Uterus (tissue), 4 donors: ENCODE results near the gene TSPAN13. TPM values are rescaled to one million over a fixed set of nuclear protein-coding genes. Genes with fewer than 3 reads are reported as not detected.

Experiments used
- DNase-seq, 2 donors: peaks; one replicate each; pipeline ENCODE4 v3.0.0-alpha.2; 2019 to 2020
- H3K27ac ChIP-seq, 2 donors: fragments of 200-600 bp; sonication (generic); 1 replicate in 1 of 2; 2 replicates in 1 of 2; pipeline ENCODE4 v1.5.1; 2016 to 2018
- H3K27me3 ChIP-seq, 2 donors: fragments of 200-600 bp; sonication (generic); one replicate each; pipeline ENCODE4 v1.5.1; 2018 to 2019; ENCODE audit warnings: control low read depth in 1 of 2
- H3K36me3 ChIP-seq, 2 donors: fragments of 200-600 bp; sonication (generic); one replicate each; pipeline ENCODE4 v1.5.1; 2019; ENCODE audit warnings: control low read depth in 1 of 2
- H3K4me1 ChIP-seq, 2 donors: fragments of 200-600 bp; sonication (generic); one replicate each; pipeline ENCODE4 v1.5.1; 2018 to 2019; ENCODE audit warnings: control low read depth in 1 of 2
- H3K4me3 ChIP-seq, 2 donors: fragments of 200-600 bp; sonication (generic); 1 replicate in 1 of 2; 2 replicates in 1 of 2; pipeline ENCODE4 v1.5.1; 2018 to 2019; ENCODE audit warnings: mild to moderate bottlenecking in 1 of 2
- H3K9me3 ChIP-seq, 2 donors: fragments of 200-600 bp; sonication (generic); one replicate each; pipeline ENCODE4 v1.5.1; 2019; ENCODE audit warnings: control low read depth in 1 of 2
- POLR2A ChIP-seq, 2 donors: fragments of 450-650 bp; IDR thresholded peaks; one replicate each; pipeline ENCODE4 v1.6.1; 2016; ENCODE audit warnings: antibody characterized with exemption in 2 of 2, mild to moderate bottlenecking in 1 of 2, moderate library complexity in 1 of 2
- intact Hi-C: fragments of 100-400 bp; cut with DNase I; formaldehyde crosslinking; loops from one replicate; pipeline ENCODE4 v1.15.1; 2023; ENCODE audit warnings: low total_unique reads
- total RNA-seq, 4 donors: library from RNA; depleted of rRNA in 3 of 4; stranded (reverse); fragments of >200 nt in 3 of 4; gene quantifications; one replicate each; pipeline versions ENCODE4 v1.1.0 to v1.2.4, GENCODE V29; 2014 to 2023
- TF ChIP-seq, protein P1 (sequence below), 4 experiments: fragments of 200-600 bp in 2 of 4; fragments of 450-650 bp in 2 of 4; sonication (generic) in 2 of 4; IDR thresholded peaks; one replicate each; pipeline ENCODE4 v1.5.1; 2016 to 2019; ENCODE audit warnings: antibody characterized with exemption in 4 of 4, mild to moderate bottlenecking in 2 of 4, moderate library complexity in 1 of 4
- donor health status: DM: yes; HTN: yes; CAD: no.

TSPAN13 gene
- total RNA-seq, 4 donors from 2014 or later: 4.9 to 19.1 (median 13.2) TPM

DNA sequence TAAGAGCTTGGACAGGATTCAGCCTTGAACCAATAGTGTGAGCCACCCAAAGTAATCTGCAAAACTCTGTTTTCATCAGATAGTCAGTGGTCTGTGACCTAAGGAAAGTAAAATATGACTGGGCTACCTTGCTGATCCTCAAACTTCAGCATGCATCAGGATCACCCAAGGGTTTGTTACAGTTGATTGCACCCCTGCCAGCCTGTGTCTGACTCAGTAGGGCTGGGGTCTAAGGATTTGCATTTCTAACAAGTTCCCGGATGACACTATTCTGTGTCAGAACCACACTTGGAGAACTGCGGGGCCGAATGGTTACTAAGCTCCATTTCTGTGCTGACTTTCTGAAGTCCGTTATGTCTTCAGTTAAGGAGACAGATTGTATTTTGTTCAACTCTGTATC lies 40.6 kb upstream of the TSPAN13 start:
- no peaks in the 10 kb centered on the region for H3K27me3 ChIP-seq
- intact Hi-C loops: no loop called here
- no peaks in the 10 kb centered on the region for H3K4me1 ChIP-seq
- H3K36me3 ChIP-seq: no peaks in the 10 kb centered on the region
- no peaks in the 10 kb centered on the region for H3K9me3 ChIP-seq
- H3K4me3 ChIP-seq: no peak overlapping the region
- TF ChIP-seq, protein P1, sequence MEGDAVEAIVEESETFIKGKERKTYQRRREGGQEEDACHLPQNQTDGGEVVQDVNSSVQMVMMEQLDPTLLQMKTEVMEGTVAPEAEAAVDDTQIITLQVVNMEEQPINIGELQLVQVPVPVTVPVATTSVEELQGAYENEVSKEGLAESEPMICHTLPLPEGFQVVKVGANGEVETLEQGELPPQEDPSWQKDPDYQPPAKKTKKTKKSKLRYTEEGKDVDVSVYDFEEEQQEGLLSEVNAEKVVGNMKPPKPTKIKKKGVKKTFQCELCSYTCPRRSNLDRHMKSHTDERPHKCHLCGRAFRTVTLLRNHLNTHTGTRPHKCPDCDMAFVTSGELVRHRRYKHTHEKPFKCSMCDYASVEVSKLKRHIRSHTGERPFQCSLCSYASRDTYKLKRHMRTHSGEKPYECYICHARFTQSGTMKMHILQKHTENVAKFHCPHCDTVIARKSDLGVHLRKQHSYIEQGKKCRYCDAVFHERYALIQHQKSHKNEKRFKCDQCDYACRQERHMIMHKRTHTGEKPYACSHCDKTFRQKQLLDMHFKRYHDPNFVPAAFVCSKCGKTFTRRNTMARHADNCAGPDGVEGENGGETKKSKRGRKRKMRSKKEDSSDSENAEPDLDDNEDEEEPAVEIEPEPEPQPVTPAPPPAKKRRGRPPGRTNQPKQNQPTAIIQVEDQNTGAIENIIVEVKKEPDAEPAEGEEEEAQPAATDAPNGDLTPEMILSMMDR (IDR thresholded peaks at IDR 0.05): no peak
- TF ChIP-seq POLR2A (IDR thresholded peaks at IDR 0.05): no peak
- DNase-seq: no peak
- no peak overlapping the region for H3K27ac ChIP-seq

DNA sequence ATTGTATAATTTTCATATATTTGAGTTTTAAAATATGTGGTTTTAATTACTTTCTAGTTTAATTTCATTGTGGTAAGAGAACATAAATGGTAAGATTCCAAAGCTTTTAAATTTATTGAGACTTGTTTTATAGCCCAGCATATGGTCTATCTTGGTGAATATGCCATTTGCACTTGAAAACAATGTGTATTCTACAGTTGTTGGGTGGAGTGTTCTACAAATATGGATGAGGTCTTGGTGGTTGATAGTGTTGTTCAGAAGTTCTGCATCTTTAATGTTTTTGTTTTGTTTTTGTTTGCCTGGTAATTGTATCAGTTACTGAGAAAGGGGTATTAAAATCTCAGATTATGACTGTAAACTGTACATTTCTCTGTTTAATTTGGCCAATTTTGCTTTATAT lies 37.6 kb upstream of the TSPAN13 start:
- intact Hi-C loops: no loop called here
- Histone ChIP-seq H3K4me3 (no peak overlapping the region), H3K4me1 (no peaks in the 10 kb centered on the region), H3K27me3 (no peaks in the 10 kb centered on the region), H3K9me3 (no peaks in the 10 kb centered on the region), H3K27ac (no peak overlapping the region), H3K36me3 (no peaks in the 10 kb centered on the region)
- no peak for TF ChIP-seq POLR2A (IDR thresholded peaks at IDR 0.05)
- TF ChIP-seq, protein P1 (IDR thresholded peaks at IDR 0.05): no peak
- no peak for DNase-seq

DNA sequence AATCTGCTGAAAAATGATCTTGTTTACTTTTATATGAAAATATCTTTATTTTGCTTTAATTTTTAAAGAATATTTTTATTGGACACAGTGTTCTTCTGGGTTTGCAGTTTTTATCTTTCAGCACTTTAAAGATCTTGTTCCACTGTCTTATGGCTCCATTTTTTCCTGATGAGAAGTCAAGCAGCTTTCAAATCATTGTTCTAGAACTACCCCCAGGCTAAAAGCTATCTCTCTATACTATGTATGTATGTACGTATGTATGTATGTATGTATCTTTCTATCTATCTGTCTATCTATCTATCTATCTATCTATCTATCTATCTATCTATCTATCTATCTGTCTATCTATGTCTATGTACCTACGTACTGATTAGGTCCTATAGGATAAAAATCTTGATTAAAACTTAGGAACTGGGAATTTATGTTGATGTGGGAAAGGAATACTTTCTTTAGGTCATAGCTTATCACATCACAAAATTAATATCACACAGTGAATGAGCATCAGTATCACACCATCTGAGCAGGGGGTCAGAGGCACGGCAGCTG lies 35.4 kb upstream of the TSPAN13 start:
- Histone ChIP-seq H3K4me1 (no peaks in the 10 kb centered on the region), H3K27me3 (no peaks in the 10 kb centered on the region), H3K4me3 (no peak overlapping the region), H3K27ac (no peak overlapping the region), H3K9me3 (no peaks in the 10 kb centered on the region), H3K36me3 (no peaks in the 10 kb centered on the region)
- intact Hi-C loops: no loop called here
- no peak for TF ChIP-seq POLR2A (IDR thresholded peaks at IDR 0.05)
- TF ChIP-seq, protein P1 (IDR thresholded peaks at IDR 0.05): no peak
- DNase-seq: no peak

DNA sequence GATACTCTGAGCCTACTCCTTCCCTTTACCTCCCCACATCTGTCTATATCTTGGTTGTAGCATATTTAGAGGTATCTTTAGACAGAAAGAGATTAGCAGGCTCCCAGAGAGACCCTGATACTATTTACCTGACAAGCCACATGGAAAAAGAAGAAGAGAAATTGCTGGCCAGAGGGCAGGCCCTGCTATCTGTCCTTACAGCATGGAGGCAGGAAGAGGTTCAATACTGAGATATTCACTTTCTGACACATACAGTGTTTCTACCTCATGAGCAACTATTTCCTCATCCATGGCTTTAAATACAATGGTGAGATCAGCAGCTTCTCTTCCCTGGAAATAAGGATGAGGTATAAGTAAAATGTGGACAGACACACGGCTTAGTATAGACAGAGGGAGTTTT lies 33.9 kb upstream of the TSPAN13 start:
- intact Hi-C loops: no loop called here
- no peak overlapping the region for H3K27ac ChIP-seq
- H3K4me3 ChIP-seq: no peak overlapping the region
- TF ChIP-seq POLR2A (IDR thresholded peaks at IDR 0.05): no peak
- TF ChIP-seq, protein P1 (IDR thresholded peaks at IDR 0.05): no peak
- no peak for DNase-seq
- H3K27me3 ChIP-seq: no peaks in the 10 kb centered on the region
- H3K4me1 ChIP-seq: no peaks in the 10 kb centered on the region
- no peaks in the 10 kb centered on the region for H3K9me3 ChIP-seq
- no peaks in the 10 kb centered on the region for H3K36me3 ChIP-seq

DNA sequence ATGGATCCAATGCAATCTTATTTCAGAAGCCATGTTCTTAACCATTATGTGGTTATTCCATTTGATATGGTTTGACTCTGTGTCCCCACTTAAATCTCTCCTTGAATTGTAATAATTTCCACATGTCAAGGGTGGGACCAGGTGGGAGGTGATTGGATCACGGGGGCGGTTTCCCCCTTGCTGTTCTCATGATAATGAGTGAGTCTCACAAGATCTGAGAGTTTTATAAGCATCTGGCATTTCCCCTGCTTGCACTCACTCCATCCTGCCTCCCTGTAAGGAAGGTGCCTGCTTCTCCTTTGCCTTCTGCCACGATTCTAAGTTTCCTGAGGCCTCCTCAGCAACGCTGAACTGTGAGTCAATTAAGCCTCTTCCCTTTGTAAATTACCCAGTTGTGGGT lies 32.0 kb upstream of the TSPAN13 start:
- no peak for DNase-seq
- TF ChIP-seq, protein P1 (IDR thresholded peaks at IDR 0.05): no peak
- TF ChIP-seq POLR2A (IDR thresholded peaks at IDR 0.05): no peak
- no peaks in the 10 kb centered on the region for H3K4me1 ChIP-seq
- intact Hi-C loops: no loop called here
- no peaks in the 10 kb centered on the region for H3K36me3 ChIP-seq
- H3K27me3 ChIP-seq: no peaks in the 10 kb centered on the region
- H3K27ac ChIP-seq: no peak overlapping the region
- no peak overlapping the region for H3K4me3 ChIP-seq
- H3K9me3 ChIP-seq: no peaks in the 10 kb centered on the region
